Stimulated activated CD8-positive, alpha-beta memory T cell treated with anti-CD3 and anti-CD28 coated beads, Interleukin-2, amount 100 ng/mL, for 1 hour (primary cell): ENCODE results near the gene MRPL55.
"Not testable (repeated sequence)": the region's sequence is repeated elsewhere in the genome, so short reads cannot be mapped to it uniquely, and the experiment has no call there.

ENCODE experiments used
- DNase-seq, 2 donors: peaks; one replicate each; pipeline ENCODE4 v3.0.0-alpha.2; 2020; ENCODE audit warnings: low read depth in 2 of 2

The MRPL55 gene

GRCh38 chr1:228122921-228123441 lies 13.9 kb upstream of the MRPL55 start:
- DNase-seq: no peak

- no peak for DNase-seq
Measured at GRCh38 chr1:228120857-228121489, 11.9 kb upstream of the MRPL55 start.

DNA sequence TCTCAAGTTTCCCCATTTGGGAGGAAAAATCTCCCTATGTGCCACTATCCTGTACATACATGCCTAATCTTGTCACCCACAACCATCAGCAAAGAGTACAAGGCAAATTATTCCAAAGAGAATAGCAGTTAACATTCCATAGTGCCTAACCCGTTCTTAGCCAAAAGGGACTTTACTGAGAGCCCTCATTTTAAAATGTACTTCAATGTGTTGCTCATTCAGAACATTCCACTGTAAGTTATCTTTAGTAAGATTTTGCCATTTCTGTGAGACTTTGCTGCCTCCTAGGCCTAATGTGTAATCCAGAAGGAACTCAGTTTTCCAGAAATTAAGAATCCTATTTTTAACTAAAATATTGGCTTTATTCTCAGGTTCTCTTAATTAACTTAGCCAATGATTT lies 11.3 kb upstream of the MRPL55 start:
- DNase-seq: no peak

DNA sequence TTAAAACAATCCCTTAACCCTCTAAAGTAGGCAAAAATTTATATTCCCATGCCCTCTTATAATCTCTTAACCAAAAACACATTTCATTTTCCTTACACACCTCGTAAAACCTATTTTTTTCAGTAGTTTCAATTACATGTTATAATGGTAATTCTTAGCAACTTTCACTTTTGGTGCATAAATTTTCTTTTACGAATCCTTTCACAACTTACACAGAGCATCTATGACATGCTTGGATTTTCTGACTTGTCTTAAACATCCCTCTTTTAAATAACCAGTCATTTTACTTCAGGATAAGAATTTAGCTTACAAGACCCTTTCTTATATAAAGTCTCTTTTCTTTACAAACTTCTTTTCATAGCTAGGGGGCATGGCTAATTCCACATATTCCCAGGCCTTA lies 8.9 kb upstream of the MRPL55 start:
- no peak for DNase-seq

DNA sequence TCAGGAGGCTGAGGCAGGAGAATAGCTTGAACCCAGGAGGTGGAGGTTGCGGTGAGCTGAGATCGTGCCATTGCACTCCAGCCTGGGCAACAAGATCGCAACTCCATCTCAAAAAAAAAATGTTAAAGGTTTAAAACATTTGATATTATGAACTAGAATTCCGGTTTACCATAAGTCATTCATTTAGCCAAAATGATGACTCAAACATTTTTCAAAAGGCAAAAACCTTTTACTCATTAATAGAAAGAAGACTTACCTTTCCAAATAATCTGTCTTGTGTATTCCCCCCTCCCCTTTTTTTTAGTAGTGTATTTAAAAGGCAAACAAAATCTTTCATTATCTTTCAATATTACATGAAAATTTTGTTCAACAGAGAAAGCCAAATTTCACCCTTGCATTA lies 8.2 kb upstream of the MRPL55 start:
- DNase-seq: no peak

DNA sequence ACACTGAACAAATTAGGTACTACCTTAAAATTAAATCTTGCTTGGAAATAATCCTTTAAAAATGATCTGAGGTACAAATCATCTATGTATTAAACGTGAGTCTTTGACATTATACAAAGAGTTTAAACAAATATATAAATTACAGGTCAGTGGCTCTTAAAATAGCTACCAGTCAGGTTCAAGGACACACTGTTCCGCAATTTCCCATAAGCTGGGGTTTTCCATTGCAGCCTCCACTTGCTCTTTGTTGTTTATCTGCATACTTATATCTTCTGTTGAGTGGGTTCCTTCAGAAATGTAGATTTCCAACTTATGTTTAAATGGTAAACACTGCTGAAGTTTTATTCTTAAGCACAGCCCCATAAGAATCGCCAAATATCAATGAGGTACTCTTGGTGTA lies 5.7 kb upstream of the MRPL55 start:
- DNase-seq: no peak

DNA sequence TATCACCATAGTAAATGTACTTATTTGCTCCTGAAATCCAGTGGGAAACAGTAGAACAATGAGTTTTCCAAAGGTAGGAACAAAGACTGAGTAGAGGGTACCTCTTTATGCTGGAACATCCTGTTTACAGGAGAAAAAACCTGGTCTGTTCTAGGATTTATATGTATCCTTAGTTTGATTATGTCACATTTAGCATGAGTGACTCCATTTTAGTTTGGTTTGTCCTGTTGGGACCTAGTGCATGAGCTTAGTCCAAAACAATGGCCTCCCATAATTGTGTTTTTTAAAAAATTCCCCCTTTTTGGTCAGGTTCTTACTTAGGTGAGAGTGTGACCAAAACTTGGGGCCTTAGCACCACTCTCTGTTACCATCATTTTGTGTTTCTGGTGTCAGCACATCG lies 3.5 kb upstream of the MRPL55 start:
- no peak for DNase-seq

GRCh38 chr1:228112167-228112566 lies 3.1 kb upstream of the MRPL55 start:
- no peak for DNase-seq

DNA sequence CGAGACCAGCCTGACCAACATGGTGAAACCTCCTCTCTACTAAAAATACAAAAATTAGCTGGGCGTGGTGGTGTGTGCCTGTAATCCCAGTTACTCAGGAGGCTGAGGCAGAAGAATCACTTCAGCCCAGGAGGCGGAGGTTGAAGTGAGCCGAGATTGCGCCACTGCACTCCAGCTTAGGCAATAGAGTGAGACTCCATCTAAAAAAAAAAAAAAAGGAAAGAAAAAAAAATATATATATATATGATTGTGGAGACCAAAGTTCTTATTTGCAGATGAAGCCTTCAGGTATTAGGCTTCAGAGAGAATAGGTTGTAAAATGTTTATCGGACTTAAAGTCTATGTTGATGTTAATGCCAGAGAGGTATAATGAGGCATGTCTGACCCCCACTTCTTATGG lies 2.2 kb upstream of the MRPL55 start:
- not testable (repeated sequence) for DNase-seq

DNA sequence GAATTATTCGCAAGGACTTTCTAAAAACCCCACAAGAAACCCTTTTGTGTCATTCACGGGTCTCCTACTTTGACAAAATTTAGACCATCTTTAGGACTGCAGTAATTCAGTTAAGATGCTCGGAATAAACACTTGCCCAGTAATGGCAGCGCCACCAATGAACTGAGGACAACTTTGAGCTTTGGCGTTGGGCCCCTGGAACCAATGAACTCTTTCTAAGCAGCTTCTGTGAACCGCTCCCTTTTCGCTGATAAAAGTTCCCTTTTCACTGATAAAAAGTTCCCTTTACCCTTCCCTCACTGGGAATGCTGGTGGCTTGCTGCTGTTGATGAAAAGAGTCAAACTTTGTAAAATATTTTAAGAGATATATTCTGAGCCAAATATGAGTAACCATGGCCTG lies 1.5 kb upstream of the MRPL55 start:
- DNase-seq: no peak

DNA sequence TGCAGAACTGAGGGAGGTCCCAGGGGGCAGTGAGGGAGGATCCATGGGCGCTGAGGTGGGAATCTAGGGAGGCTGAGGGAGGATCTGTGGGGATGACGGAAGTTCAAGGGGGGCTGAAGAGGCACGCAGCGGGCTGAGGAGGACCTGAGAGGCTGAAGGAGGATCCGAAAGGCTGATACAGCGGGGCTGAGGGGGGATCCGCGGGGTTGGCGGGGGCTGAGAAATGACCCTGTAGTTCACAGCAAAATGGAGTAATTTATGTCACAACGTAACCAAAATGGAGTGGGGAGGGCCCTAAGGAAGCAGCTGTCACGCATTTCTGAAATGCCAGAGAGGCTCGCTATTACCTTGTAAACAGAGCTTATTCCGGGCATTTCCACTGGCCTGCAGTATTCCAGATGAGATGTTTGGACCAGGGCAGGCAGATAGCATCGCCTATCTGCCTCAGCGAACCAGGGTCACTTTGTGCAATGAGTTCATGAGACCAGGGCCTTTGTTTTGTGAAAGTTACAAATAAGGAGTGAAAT lies 926 bp upstream of the MRPL55 start:
- no peak for DNase-seq

- no peak for DNase-seq
Measured at GRCh38 chr1:228108742-228109072, 392 bp downstream of the MRPL55 start.

GRCh38 chr1:228108055-228108690 lies 926 bp downstream of the MRPL55 start:
- DNase-seq: no peak

GRCh38 chr1:228107636-228108035 lies 1.5 kb downstream of the MRPL55 start:
- DNase-seq: no peak

- no peak for DNase-seq
Measured at GRCh38 chr1:228106800-228107054, 2.4 kb downstream of the MRPL55 start.

DNA sequence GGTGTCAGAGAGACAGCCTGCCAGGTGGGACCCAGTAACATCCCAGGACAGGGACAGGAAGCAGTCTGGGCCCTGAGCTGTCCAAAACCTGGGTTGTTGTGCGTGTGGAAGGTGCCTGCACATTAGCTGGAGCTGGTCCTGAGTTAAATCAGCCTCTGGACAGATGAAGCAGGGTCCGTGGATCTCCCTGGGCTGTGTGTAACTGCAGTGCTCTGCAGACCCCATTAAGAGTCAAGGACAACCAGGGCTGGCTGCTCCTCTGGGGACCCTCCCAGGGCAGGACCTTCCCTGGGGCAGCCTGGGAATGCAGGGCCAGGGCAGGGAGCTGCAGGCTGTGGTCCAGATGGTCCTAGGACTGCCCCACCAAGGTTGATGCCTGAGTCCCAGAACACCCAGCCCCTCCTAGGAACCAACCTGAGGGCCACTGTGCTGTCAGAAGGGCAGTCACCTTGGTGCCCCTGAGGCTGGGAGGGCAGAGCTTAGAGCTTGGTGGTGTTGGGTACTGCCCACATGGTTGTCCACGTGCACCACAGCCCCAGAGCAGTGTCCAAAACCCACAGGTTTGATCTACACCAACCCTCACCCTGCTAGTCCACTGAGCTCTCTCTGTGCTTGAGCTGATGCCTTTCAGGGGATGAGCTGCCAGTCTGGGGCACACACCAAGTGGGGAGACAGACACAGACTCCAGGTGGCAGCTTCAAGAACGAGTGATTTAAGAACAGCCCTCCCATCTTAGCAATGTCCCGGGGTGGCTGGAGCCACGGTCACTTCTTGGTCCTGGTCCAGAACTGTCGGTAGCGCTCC lies 2.9 kb downstream of the MRPL55 start:
- DNase-seq: no peak

GRCh38 chr1:228105270-228105995 lies 3.7 kb downstream of the MRPL55 start:
- no peak for DNase-seq

DNA sequence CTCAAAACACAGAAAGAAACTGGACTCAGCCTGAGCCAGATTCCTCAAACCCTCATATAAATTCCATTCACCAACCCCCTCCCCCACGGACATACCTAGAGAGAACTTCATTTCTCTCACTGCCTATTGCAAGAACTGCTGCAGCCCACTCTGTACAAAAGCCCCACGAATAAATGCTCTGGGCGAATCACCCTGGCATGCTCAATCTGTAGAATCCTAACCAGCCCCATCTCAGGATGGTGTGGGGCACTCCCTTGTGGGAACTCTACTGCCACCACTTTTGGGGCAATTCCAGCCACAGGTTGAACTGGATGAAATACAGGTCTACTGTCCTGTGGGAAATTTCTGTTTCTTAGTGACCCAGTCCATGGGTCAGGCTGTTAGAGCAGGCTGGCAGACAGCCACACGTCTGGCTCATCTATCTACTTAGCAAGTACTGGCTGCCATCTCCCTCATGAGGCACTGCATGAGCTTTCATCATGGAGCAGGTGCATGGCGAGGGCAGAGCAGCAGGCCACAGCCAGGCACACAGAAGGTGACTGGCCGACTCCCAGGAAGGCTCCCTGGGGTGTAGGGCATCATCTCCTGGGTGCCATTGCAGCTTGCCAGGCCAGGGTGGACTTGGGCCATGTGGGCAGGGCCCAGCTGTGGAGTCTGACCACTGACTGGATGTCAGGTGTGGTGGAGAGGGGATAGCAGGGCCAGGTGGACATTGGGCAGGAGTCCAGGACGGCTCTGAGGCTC lies 4.4 kb downstream of the MRPL55 start:
- DNase-seq: no peak

GRCh38 chr1:228102791-228103620 lies 6.1 kb downstream of the MRPL55 start, which contains the start of gene C1orf35:
Gene C1orf35, minus strand, starts transcription at chr1:228103325. Its CDS starts 98 bp downstream, at chr1:228103227.
- DNase-seq: peak; percentile 86 to 88

- DNase-seq: peak in 1 of 2 donors; percentile 39
Measured at GRCh38 chr1:228101994-228102790, 6.9 kb downstream of the MRPL55 start.
